H9 (cell line): ENCODE results near the gene HS6ST1. TPM values are rescaled to one million over a fixed set of nuclear protein-coding genes. Genes with fewer than 3 reads are reported as not detected.

Experiments used
- DNase-seq: peaks from one replicate; pipeline ENCODE4 v3.0.0-alpha.2; 2017
- H2AFZ ChIP-seq: one replicate; pipeline ENCODE4 v1.6.1; 2013; ENCODE audit warnings: mild to moderate bottlenecking, low read length, control low read depth, moderate library complexity
- H2AK5ac ChIP-seq: 2 replicates; pipeline ENCODE4 v1.6.1; 2013; ENCODE audit warnings: low read length, control low read depth, mixed read lengths; ENCODE audit not compliant: insufficient read length
- H2BK120ac ChIP-seq: one replicate; pipeline ENCODE4 v1.6.1; 2013; ENCODE audit warnings: low read depth, mild to moderate bottlenecking, low read length, control low read depth, inconsistent platforms; ENCODE audit not compliant: poor library complexity, severe bottlenecking
- H2BK12ac ChIP-seq: 2 replicates; pipeline ENCODE4 v1.6.1; 2013; ENCODE audit warnings: low read length, control low read depth, mixed read lengths, low read depth; ENCODE audit not compliant: insufficient read length
- H2BK15ac ChIP-seq: 2 replicates; pipeline ENCODE4 v1.6.1; 2013; ENCODE audit warnings: low read depth, low read length, control low read depth
- H2BK20ac ChIP-seq: one replicate; pipeline ENCODE4 v1.6.1; 2013; ENCODE audit warnings: low read depth, mild to moderate bottlenecking, low read length, control low read depth, inconsistent platforms; ENCODE audit not compliant: poor library complexity, severe bottlenecking
- H2BK5ac ChIP-seq: 2 replicates; pipeline ENCODE4 v1.6.1; 2013; ENCODE audit warnings: low read length, control low read depth, mixed read lengths; ENCODE audit not compliant: insufficient read length
- H3K14ac ChIP-seq: 2 replicates; pipeline ENCODE4 v1.6.1; 2013; ENCODE audit warnings: low read length, control low read depth; ENCODE audit not compliant: insufficient read depth
- H3K18ac ChIP-seq: 2 replicates; pipeline ENCODE4 v1.6.1; 2013; ENCODE audit warnings: low read depth, mild to moderate bottlenecking, mixed read lengths, low read length, control low read depth; ENCODE audit not compliant: insufficient read length
- H3K23ac ChIP-seq: 2 replicates; pipeline ENCODE4 v1.6.1; 2013; ENCODE audit warnings: low read length, control low read depth, mixed read lengths, low read depth; ENCODE audit not compliant: insufficient read length
- H3K23me2 ChIP-seq: 2 replicates; pipeline ENCODE4 v1.6.1; 2013; ENCODE audit warnings: low read depth, mild to moderate bottlenecking, mixed read lengths, low read length, control low read depth; ENCODE audit not compliant: insufficient read length, poor library complexity, severe bottlenecking
- H3K27ac ChIP-seq: 2 replicates; pipeline ENCODE4 v1.5.1; 2013; ENCODE audit warnings: low read length, control low read depth, mixed read lengths, low read depth; ENCODE audit not compliant: insufficient read length
- H3K27me3 ChIP-seq: 2 replicates; pipeline ENCODE4 v1.6.1; 2013; ENCODE audit warnings: low read length, control low read depth, inconsistent platforms; ENCODE audit not compliant: insufficient read depth
- H3K4ac ChIP-seq: 2 replicates; pipeline ENCODE4 v1.6.1; 2013; ENCODE audit warnings: low read depth, mild to moderate bottlenecking, control low read depth, inconsistent platforms, low read length, moderate library complexity
- H3K4me1 ChIP-seq: 2 replicates; pipeline ENCODE4 v1.6.1; 2013; ENCODE audit warnings: low read length, control low read depth, inconsistent platforms; ENCODE audit not compliant: insufficient read depth
- H3K4me2 ChIP-seq: 2 replicates; pipeline ENCODE4 v1.6.1; 2013; ENCODE audit warnings: low read length, control low read depth, mixed read lengths; ENCODE audit not compliant: insufficient read length, insufficient read depth
- H3K56ac ChIP-seq: 2 replicates; pipeline ENCODE4 v1.6.1; 2013; ENCODE audit warnings: low read depth, mild to moderate bottlenecking, mixed read lengths, low read length, control low read depth; ENCODE audit not compliant: insufficient read length
- H3K79me1 ChIP-seq: 2 replicates; pipeline ENCODE4 v1.6.1; 2013; ENCODE audit warnings: low read depth, mild to moderate bottlenecking, moderate library complexity, low read length, control low read depth, inconsistent platforms; ENCODE audit not compliant: insufficient read depth, poor library complexity, severe bottlenecking
- H3K79me2 ChIP-seq: 2 replicates; pipeline ENCODE4 v1.6.1; 2013; ENCODE audit warnings: low read length, control low read depth, inconsistent platforms; ENCODE audit not compliant: insufficient read depth
- H3K9ac ChIP-seq: 2 replicates; pipeline ENCODE4 v1.6.1; 2013; ENCODE audit warnings: low read length, control low read depth, mixed read lengths; ENCODE audit not compliant: insufficient read length; ENCODE audit errors: extremely low read depth
- H3K9me3 ChIP-seq: one replicate; pipeline ENCODE4 v1.6.1; 2013; ENCODE audit warnings: low read depth, low read length, inconsistent platforms; ENCODE audit not compliant: control insufficient read depth
- H3T11ph ChIP-seq: one replicate; pipeline ENCODE4 v1.6.1; 2013; ENCODE audit warnings: mild to moderate bottlenecking, low read length, control low read depth, inconsistent platforms
- H4K20me1 ChIP-seq: one replicate; pipeline ENCODE4 v1.6.1; 2013; ENCODE audit not compliant: control insufficient read depth, insufficient read length, insufficient read depth
- H4K5ac ChIP-seq: 2 replicates; pipeline ENCODE4 v1.6.1; 2013; ENCODE audit warnings: low read depth, mild to moderate bottlenecking, mixed read lengths, low read length, control low read depth; ENCODE audit not compliant: insufficient read length
- H4K8ac ChIP-seq: replicated peaks from 2 replicates; pipeline ENCODE4 v1.6.1; 2013; ENCODE audit warnings: low read length, control low read depth, mixed read lengths, low read depth; ENCODE audit not compliant: insufficient read length
- H4K91ac ChIP-seq: 2 replicates; pipeline ENCODE4 v1.6.1; 2013; ENCODE audit warnings: low read depth, mild to moderate bottlenecking, moderate library complexity, mixed read lengths, low read length, control low read depth; ENCODE audit not compliant: insufficient read length
- H3K27ac Mint-ChIP-seq, 3 experiments: 2 replicates in 2 of 3; 3 replicates in 1 of 3; pipeline ENCODE4 v1.8.0; 2020 to 2021; ENCODE audit warnings: mixed read lengths in 3 of 3, mild to moderate bottlenecking in 1 of 3, moderate library complexity in 1 of 3
- H3K27me3 Mint-ChIP-seq: 2 replicates; pipeline ENCODE4 v1.8.0; 2021; ENCODE audit warnings: low read depth, mild to moderate bottlenecking, moderate library complexity, mixed read lengths
- H3K36me3 Mint-ChIP-seq, 3 experiments: 2 replicates in 2 of 3; 3 replicates in 1 of 3; pipeline ENCODE4 v1.8.0; 2020 to 2021; ENCODE audit warnings: low read depth in 3 of 3, mixed read lengths in 3 of 3; ENCODE audit not compliant: insufficient read depth in 1 of 3
- H3K4me1 Mint-ChIP-seq, 2 experiments: 2 replicates each; pipeline ENCODE4 v1.8.0; 2020; ENCODE audit warnings: mixed read lengths in 2 of 2
- H3K4me3 Mint-ChIP-seq, 2 experiments: 2 replicates in 1 of 2; 3 replicates in 1 of 2; pipeline ENCODE4 v1.8.0; 2020 to 2021; ENCODE audit warnings: mild to moderate bottlenecking in 2 of 2, mixed read lengths in 2 of 2, moderate library complexity in 1 of 2
- H3K9me3 Mint-ChIP-seq, 2 experiments: 2 replicates in 1 of 2; 3 replicates in 1 of 2; pipeline ENCODE4 v1.8.0; 2020; ENCODE audit warnings: mild to moderate bottlenecking in 2 of 2, mixed read lengths in 2 of 2, moderate library complexity in 1 of 2
- WGBS: extraction: QIAGEN DNeasy Blood & Tissue Kit; methylation state at CpG from one replicate; pipeline ENCODE4 v1.1.7; 2013; ENCODE audit warnings: missing lambda C conversion rate, low lambda C conversion rate, mixed read lengths; ENCODE audit not compliant: insufficient read length; ENCODE audit errors: extremely low coverage; 5-methylcytosine and 5-hydroxymethylcytosine counted together
- total RNA-seq: library from RNA; stranded (reverse); gene quantifications from 2 replicates; pipeline ENCODE4 v1.2.1, GENCODE V29; 2021
- TF ChIP-seq, protein P1 (sequence below): fragments of 200-600 bp; sonication (generic); conservative IDR thresholded peaks from 3 replicates; pipeline ENCODE4 v1.8.0; 2021; ENCODE audit warnings: antibody characterized with exemption, mild to moderate bottlenecking

HS6ST1 gene
- total RNA-seq, 1 experiment from 2014 or later = 60.2 TPM

GRCh38 chr2:128237911-128238697 lies 80.6 kb downstream of the HS6ST1 start:
- peaks cover 4% of the 10 kb centered on the region for H3K27me3 Mint-ChIP-seq
- no peak overlapping the region for H4K91ac ChIP-seq
- H2BK5ac ChIP-seq = no peak overlapping the region
- WGBS = no CpG with 5 or more reads among the region's 8 CpGs
- H2BK12ac ChIP-seq = no peak overlapping the region
- no peaks in the 10 kb centered on the region for H3K9me3 ChIP-seq
- no peak overlapping the region for H3K4ac ChIP-seq
- no peak overlapping the region for H2AFZ ChIP-seq
- peaks cover 14 to 18% of the 10 kb centered on the region in 2 experiments for H3K4me1 Mint-ChIP-seq
- H4K5ac ChIP-seq = no peak overlapping the region
- no peak overlapping the region for H3K56ac ChIP-seq
- H2BK20ac ChIP-seq = no peak overlapping the region
- H3K79me2 ChIP-seq = no peaks in the 10 kb centered on the region
- no peak overlapping the region for H3K18ac ChIP-seq
- H3K4me3 Mint-ChIP-seq = no peak overlapping the region
- H4K20me1 ChIP-seq = no peaks in the 10 kb centered on the region
- no peak overlapping the region for H3K9ac ChIP-seq
- H3K14ac ChIP-seq = no peak overlapping the region
- no peak for DNase-seq
- H3K4me2 ChIP-seq = no peak overlapping the region
- H3K27ac ChIP-seq = no peak overlapping the region
- no peak overlapping the region for H2BK15ac ChIP-seq
- no peaks in the 10 kb centered on the region for H3K27me3 ChIP-seq
- no peak overlapping the region for H2BK120ac ChIP-seq
- no peaks in the 10 kb centered on the region for H3K36me3 Mint-ChIP-seq
- H3K23ac ChIP-seq = no peak overlapping the region
- no peak overlapping the region for H3T11ph ChIP-seq
- H3K27ac Mint-ChIP-seq = no peak overlapping the region; a peak in 2 of 7 replicates
- H3K4me1 ChIP-seq = 0 out of 2 replicates have a peak, but pooled peaks cover 3% of the 10 kb centered on the region
- H2AK5ac ChIP-seq = no peak overlapping the region
- peaks cover 3% of the 10 kb centered on the region for H3K23me2 ChIP-seq
- TF ChIP-seq, protein P1, sequence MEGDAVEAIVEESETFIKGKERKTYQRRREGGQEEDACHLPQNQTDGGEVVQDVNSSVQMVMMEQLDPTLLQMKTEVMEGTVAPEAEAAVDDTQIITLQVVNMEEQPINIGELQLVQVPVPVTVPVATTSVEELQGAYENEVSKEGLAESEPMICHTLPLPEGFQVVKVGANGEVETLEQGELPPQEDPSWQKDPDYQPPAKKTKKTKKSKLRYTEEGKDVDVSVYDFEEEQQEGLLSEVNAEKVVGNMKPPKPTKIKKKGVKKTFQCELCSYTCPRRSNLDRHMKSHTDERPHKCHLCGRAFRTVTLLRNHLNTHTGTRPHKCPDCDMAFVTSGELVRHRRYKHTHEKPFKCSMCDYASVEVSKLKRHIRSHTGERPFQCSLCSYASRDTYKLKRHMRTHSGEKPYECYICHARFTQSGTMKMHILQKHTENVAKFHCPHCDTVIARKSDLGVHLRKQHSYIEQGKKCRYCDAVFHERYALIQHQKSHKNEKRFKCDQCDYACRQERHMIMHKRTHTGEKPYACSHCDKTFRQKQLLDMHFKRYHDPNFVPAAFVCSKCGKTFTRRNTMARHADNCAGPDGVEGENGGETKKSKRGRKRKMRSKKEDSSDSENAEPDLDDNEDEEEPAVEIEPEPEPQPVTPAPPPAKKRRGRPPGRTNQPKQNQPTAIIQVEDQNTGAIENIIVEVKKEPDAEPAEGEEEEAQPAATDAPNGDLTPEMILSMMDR = no peak
- H3K79me1 ChIP-seq = no peaks in the 10 kb centered on the region
- no peaks in the 10 kb centered on the region for H3K9me3 Mint-ChIP-seq
- H4K8ac ChIP-seq = no peak overlapping the region
